Measurements from ENCODE around the gene SRPX2.

SRPX2 gene

GRCh38 chrX:100649550-100650356, 5.8 kb downstream of the SRPX2 start:
- Histone ChIP-seq H3K36me3 (ENCODE audit: insufficient read depth) (no peaks in the 10 kb centered on the region), H3K4me2 (no peak overlapping the region), H4K20me1 (ENCODE audit: insufficient read depth) (no peaks in the 10 kb centered on the region), H3K9ac (no peak overlapping the region), H3K4me1 (ENCODE audit: low read depth, poor library complexity, severe bottlenecking) (no peaks in the 10 kb centered on the region), H3K27me3 (ENCODE audit: insufficient read depth, low read depth) (no peaks in the 10 kb centered on the region), H2AFZ (ENCODE audit: low read depth) (no peak overlapping the region), H3K4me3 (IDR thresholded peaks at IDR 0.05; ENCODE audit: insufficient read depth, low read depth, low read length) (no peak overlapping the region), H3K27ac (no peak overlapping the region), H3K79me2 (ENCODE audit: insufficient read depth, low read depth) (no peaks in the 10 kb centered on the region)
- no peak for TF ChIP-seq CTCF (conservative IDR thresholded peaks at IDR 0.05; ENCODE audit: low read depth, low read length)

GRCh38 chrX:100650841-100651240, 6.8 kb downstream of the SRPX2 start:
- Histone ChIP-seq H3K4me1 (ENCODE audit: low read depth, poor library complexity, severe bottlenecking) (no peaks in the 10 kb centered on the region), H3K9ac (no peak overlapping the region), H3K36me3 (ENCODE audit: insufficient read depth) (no peaks in the 10 kb centered on the region), H2AFZ (ENCODE audit: low read depth) (no peak overlapping the region), H3K27ac (no peak overlapping the region), H3K79me2 (ENCODE audit: insufficient read depth, low read depth) (no peaks in the 10 kb centered on the region), H4K20me1 (ENCODE audit: insufficient read depth) (no peaks in the 10 kb centered on the region), H3K27me3 (ENCODE audit: insufficient read depth, low read depth) (no peaks in the 10 kb centered on the region), H3K4me3 (IDR thresholded peaks at IDR 0.05; ENCODE audit: insufficient read depth, low read depth, low read length) (no peak overlapping the region), H3K4me2 (no peak overlapping the region)
- no peak for TF ChIP-seq CTCF (conservative IDR thresholded peaks at IDR 0.05; ENCODE audit: low read depth, low read length)

- H3K27me3 ChIP-seq (ENCODE audit: insufficient read depth, low read depth): no peaks in the 10 kb centered on the region
- no peak overlapping the region for H3K4me2 ChIP-seq
These were observed 8.3 kb downstream of the SRPX2 start for GRCh38 chrX:100652266-100652665.

GRCh38 chrX:100654261-100654660, 10.3 kb downstream of the SRPX2 start:
- H3K4me1 ChIP-seq (ENCODE audit: low read depth, poor library complexity, severe bottlenecking): peaks cover 11% of the 10 kb centered on the region
- no peak overlapping the region for H3K4me3 ChIP-seq (IDR thresholded peaks at IDR 0.05; ENCODE audit: insufficient read depth, low read depth, low read length)
- no peak overlapping the region for H3K27ac ChIP-seq
- H3K27me3 ChIP-seq (ENCODE audit: insufficient read depth, low read depth): no peaks in the 10 kb centered on the region
- no peaks in the 10 kb centered on the region for H4K20me1 ChIP-seq (ENCODE audit: insufficient read depth)
- H3K36me3 ChIP-seq (ENCODE audit: insufficient read depth): no peaks in the 10 kb centered on the region
- no peak overlapping the region for H3K4me2 ChIP-seq
- H2AFZ ChIP-seq (ENCODE audit: low read depth): no peak overlapping the region; the same call in 1 of the 2 replicates
- H3K9ac ChIP-seq: no peak overlapping the region
- peak; percentile 12; the same call in 1 of the 2 replicates for TF ChIP-seq CTCF (conservative IDR thresholded peaks at IDR 0.05; ENCODE audit: low read depth, low read length)
- no peaks in the 10 kb centered on the region for H3K79me2 ChIP-seq (ENCODE audit: insufficient read depth, low read depth)

More at GRCh38 chrX:100652266-100652665, 8.3 kb downstream of the SRPX2 start:
- Histone ChIP-seq H3K36me3 (ENCODE audit: insufficient read depth) (no peaks in the 10 kb centered on the region), H3K4me3 (IDR thresholded peaks at IDR 0.05; ENCODE audit: insufficient read depth, low read depth, low read length) (no peak overlapping the region), H3K9ac (no peak overlapping the region), H3K4me1 (ENCODE audit: low read depth, poor library complexity, severe bottlenecking) (no peaks in the 10 kb centered on the region), H3K27ac (no peak overlapping the region), H4K20me1 (ENCODE audit: insufficient read depth) (no peaks in the 10 kb centered on the region), H3K79me2 (ENCODE audit: insufficient read depth, low read depth) (no peaks in the 10 kb centered on the region), H2AFZ (ENCODE audit: low read depth) (no peak overlapping the region)
- TF ChIP-seq CTCF (conservative IDR thresholded peaks at IDR 0.05; ENCODE audit: low read depth, low read length): no peak

Data from KMS-11 (cell line).